Measurements from ENCODE around the gene PTPRN2.

DNA sequence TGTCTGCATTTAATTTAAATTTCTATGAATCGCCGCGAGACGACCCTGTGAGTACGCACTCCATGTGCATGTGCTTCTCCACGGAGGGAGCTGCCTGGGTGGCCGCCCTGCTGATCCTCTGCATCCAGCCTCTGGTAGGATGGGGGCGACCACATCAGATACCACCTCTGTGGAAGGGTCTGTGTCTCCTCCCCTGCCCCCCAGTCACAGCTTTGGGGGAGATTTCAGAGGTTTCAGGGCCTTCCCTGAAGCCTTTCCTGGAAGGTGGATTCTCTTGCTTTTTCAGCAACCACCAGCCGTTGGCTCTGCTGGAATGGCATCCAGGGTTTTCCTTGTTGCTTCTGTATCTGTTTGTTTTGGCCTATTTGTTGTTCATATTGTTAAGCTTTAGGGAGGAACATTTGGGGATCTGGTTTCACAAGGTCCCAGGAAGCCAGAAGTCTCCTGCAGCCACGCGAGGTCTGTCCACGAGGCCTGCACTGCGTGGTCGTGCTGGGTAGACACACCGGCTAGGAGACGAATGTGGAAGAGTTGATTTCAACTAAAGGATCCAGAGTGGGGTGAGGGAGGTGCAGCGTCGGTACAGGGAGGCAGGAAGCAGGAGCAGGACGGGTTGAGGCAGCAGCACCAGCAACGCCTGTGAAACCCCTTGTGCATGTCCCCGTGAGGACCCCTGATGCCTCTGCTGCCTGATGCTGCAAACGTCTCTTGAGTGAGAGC, 329.1 kb downstream of the PTPRN2 start:
- no peak for TF ChIP-seq REST (IDR thresholded peaks at IDR 0.05; ENCODE audit: low read depth)
- TF ChIP-seq EZH2phosphoT487 (IDR thresholded peaks at IDR 0.05; ENCODE audit: borderline replicate concordance): no peak
- no peak for TF ChIP-seq POLR2A (IDR thresholded peaks at IDR 0.05; ENCODE audit: borderline replicate concordance, extremely low read depth, insufficient read depth, insufficient read length)
- TF ChIP-seq, protein P1, sequence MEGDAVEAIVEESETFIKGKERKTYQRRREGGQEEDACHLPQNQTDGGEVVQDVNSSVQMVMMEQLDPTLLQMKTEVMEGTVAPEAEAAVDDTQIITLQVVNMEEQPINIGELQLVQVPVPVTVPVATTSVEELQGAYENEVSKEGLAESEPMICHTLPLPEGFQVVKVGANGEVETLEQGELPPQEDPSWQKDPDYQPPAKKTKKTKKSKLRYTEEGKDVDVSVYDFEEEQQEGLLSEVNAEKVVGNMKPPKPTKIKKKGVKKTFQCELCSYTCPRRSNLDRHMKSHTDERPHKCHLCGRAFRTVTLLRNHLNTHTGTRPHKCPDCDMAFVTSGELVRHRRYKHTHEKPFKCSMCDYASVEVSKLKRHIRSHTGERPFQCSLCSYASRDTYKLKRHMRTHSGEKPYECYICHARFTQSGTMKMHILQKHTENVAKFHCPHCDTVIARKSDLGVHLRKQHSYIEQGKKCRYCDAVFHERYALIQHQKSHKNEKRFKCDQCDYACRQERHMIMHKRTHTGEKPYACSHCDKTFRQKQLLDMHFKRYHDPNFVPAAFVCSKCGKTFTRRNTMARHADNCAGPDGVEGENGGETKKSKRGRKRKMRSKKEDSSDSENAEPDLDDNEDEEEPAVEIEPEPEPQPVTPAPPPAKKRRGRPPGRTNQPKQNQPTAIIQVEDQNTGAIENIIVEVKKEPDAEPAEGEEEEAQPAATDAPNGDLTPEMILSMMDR (IDR thresholded peaks at IDR 0.05 in 2 of 3, conservative IDR thresholded peaks at IDR 0.05 in 1 of 3; ENCODE audit: borderline replicate concordance in 1 of 3, insufficient read depth in 1 of 3, low read depth in 2 of 3, low read length in 2 of 3): no peak
- no peak for TF ChIP-seq SRF (IDR thresholded peaks at IDR 0.05; ENCODE audit: low read depth)
